Measurements from ENCODE around the gene MYBBP1A. TPM values are rescaled to one million over a fixed set of nuclear protein-coding genes. Genes with fewer than 3 reads are reported as not detected.

MYBBP1A gene
- total and polyA plus RNA-seq, 2 of the 8 experiments (the other 6 are each of a cell fraction or from before 2014, with no cell fraction given): 46.8 to 151 TPM

DNA sequence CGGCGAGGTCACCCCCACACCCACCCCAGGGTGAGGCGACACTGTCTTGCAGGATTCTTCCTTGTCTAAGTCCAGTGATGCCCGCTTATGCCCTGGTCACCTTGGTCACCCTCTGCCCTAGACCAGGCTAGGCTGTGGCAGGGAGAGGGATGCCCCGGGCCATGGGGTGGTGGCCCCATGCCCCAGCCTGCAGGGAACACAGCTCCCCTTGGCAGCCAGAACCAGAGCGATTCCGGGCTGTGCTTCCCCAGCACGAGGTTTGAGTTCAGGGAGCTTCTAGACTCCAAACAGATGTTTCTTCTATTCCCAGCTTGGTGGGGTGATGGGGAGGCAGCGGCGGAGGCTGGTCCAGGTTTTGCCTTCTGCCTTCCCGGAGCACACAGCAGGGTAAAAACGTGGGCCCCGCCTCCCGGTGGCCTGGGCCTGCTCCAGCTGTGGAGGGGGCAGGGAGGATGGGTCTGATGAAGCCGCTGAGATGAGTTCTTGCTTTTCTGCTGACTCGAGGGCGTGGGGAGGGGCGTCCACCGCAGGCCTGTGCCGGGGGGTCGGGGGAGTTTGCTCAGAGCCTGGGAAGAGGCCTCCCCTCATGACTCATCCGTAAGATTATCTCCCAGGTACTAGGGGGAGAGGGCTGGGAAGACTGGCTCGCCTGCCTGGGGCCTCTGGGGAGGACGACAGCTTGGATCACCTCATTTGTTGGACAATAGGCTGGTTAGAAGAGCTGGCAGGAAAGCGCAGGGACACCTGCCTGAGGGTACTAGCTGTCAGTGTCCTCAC, 44.5 kb upstream of the MYBBP1A start (continued):
- TF ChIP-seq PHF8 (conservative IDR thresholded peaks at IDR 0.05; ENCODE audit: low read depth, low read length): no peak
- TF ChIP-seq EZH2 (IDR thresholded peaks at IDR 0.05; ENCODE audit: low read depth, low read length, severe bottlenecking): no peak
- TF ChIP-seq RBBP5 (IDR thresholded peaks at IDR 0.05; ENCODE audit: borderline replicate concordance, low read depth, low read length): 0 out of 2 replicates have a peak, but pooled peaks have one; percentile 34
- TF ChIP-seq NANOG (IDR thresholded peaks at IDR 0.05; ENCODE audit: insufficient read depth, low read depth, low read length, poor library complexity, severe bottlenecking): no peak
- no peak for TF ChIP-seq SIRT6 (IDR thresholded peaks at IDR 0.05; ENCODE audit: low read length)
- TF ChIP-seq, protein P1, sequence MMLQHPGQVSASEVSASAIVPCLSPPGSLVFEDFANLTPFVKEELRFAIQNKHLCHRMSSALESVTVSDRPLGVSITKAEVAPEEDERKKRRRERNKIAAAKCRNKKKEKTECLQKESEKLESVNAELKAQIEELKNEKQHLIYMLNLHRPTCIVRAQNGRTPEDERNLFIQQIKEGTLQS (IDR thresholded peaks at IDR 0.05; ENCODE audit: insufficient read depth, low read depth, low read length): no peak
- TF ChIP-seq EP300 (IDR thresholded peaks at IDR 0.05; ENCODE audit: borderline replicate concordance in 1 of 2, low read depth in 2 of 2, low read length in 2 of 2): peak in 1 of 2 experiments; percentile 71; a peak in 1 of 3 replicates
- peak; percentile 11; the same call in 1 of the 2 replicates for TF ChIP-seq KDM1A (IDR thresholded peaks at IDR 0.05; ENCODE audit: borderline replicate concordance, low read length)
- TF ChIP-seq BACH1 (IDR thresholded peaks at IDR 0.05; ENCODE audit: low read length): peak; percentile 21; the same call in 1 of the 2 replicates
- peak; percentile 44; the same call in 1 of the 2 replicates for TF ChIP-seq GABPA (IDR thresholded peaks at IDR 0.05; ENCODE audit: borderline replicate concordance, insufficient read depth, low read length)
